Activated CD8-positive, alpha-beta memory T cell treated with anti-CD3 and anti-CD28 coated beads, Interleukin-2, amount 50 U/mL, for 1 hour (primary cell): ENCODE data around the gene ARMH3.
"Not testable (repeated sequence)": the region's sequence is repeated elsewhere in the genome, so short reads cannot be mapped to it uniquely, and the experiment has no call there.

ENCODE experiments used
- DNase-seq: peaks from one replicate; pipeline ENCODE4 v3.0.0-alpha.2; 2020; ENCODE audit errors: extremely low read depth

The ARMH3 gene

GRCh38 chr10:101987136-101987535 is 68.8 kb downstream of the ARMH3 start:
- DNase-seq, result no peak

- no peak for DNase-seq
These were observed 69.4 kb downstream of the ARMH3 start for GRCh38 chr10:101986624-101986971.

DNA sequence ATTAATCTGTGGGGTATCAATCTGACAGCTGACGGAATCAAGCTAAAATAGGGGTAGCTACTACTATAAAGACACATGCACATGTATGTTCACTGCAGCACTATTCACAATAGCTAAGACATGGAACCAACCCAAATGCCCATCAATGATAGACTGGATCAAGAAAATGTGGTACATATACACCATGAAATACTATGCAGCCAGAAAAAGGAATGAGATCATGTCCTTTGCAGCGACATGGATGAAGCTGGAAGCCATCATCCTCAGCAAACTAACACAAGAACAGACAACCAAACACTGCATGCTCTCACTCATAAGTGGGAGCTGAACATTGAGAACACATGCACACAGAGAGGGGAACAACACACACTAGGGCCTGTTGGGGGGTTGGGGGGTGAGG is 75.3 kb downstream of the ARMH3 start:
- not testable (repeated sequence) for DNase-seq

DNA sequence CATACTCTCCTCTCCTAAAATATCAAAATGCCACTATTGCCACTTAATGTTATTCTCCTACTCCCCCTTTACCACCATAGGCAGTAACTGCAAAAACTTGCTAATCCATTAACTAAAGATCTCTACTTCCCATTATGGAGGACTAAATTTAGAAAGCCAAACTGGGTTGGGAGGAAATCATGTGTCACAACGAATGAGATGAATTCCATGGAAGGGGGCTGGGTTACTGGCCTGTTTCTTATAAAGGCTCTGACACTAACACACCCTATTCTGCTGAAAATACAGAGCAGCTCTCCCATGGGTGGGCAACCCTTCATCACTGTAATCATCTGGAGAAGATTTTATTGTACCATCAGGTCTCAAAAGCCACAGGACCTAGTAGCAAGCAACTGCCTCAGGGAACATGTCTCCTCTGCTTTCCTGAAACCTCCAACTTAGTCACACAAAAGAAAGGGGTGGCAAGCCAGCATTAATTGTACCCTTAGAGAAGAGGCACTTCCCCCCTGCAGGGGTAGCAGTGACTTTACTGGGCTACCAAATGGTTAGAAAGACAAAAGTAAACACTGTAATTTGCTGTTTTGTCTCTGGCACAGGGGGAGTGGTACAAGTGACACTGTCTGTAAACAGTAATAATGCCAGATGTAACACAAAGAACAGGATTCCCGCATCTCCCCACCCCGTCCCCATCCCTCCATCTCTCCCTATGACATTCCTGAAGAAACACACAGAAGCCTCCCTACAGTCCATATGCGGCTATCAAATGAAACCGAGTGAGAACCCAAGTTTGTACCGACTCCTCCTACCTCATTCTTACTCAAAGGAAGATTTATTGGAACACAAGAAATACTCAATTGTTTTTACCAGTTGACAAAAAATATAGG is 81.6 kb downstream of the ARMH3 start:
- DNase-seq, result no peak

DNA sequence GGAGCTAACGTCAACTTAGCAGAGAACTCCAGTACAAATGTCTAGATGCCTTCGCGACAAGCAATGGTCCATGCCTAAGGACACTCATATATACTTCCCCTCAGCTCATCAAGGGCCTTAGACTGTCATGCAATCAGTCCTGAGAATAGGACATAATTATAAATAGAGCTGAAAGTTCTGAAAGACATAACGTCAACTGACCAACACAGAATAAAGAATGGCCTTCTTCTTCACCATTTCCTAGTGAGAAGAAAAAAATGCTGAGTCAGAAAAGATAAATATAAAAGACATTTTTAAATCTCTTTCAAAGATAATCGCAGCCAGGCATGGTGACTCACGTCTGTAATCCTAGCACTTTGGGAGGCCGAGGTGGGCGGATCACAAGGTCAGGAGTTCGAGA is 83.2 kb downstream of the ARMH3 start:
- no peak for DNase-seq

GRCh38 chr10:101969412-101969922 is 86.5 kb downstream of the ARMH3 start:
- no peak for DNase-seq

DNA sequence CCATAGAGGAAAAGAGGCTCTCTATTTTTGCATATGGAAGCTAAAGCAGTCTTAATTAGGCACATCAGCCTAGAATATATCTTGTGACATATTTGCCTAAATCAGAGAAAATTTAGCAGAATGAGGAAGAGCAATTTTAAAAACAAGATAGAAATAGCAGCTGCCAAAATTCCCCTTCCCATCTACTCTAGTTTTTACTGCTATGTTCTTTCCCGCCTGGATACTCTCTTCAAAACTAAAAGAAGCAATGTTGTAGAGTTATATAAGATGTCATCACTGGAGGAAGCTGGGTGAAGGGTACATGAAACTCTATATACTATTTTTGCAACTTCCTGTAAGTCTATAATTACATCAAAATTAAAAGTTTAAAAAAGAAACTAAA is 87.0 kb downstream of the ARMH3 start:
- no peak for DNase-seq

- DNase-seq, result no peak
These were observed 87.6 kb downstream of the ARMH3 start for GRCh38 chr10:101968286-101968939.

DNA sequence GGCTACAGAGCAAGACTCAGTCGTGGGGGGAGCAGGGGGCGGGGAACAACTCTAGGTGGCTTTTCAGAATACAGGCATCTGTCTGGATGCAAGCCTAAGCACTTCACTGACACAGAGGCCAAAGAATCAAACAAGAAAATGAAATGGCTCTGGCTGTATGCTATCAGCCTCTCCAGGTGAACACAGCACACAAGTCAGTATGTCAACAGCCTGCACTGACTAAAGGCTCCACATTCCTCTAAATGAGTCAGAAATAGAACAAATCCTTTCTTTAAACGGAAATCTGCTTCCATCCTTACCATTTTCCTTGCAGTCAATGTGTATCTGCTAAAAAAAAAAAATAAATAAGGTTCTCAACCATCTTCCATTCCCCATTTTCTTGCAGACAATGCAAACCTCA is 88.3 kb downstream of the ARMH3 start:
- DNase-seq, result no peak

DNA sequence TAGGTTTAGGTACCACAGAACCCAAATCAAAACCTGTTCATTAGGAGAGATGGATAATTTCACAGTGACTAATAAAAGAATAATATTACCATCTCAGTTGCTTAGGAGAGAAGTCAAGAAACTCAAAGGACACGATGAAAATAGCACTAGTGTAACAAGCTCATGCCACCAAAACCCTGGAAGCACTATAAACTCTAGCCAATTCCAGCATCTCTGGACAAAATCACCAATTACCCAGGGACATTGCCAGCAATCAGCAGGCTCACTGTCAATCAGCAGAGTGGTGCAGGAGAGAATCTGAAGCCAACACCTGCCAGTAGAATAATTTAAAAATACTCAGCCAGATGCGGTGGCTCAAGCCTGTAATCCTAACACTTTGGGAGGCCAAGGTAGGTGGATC is 88.9 kb downstream of the ARMH3 start:
- DNase-seq, result no peak

DNA sequence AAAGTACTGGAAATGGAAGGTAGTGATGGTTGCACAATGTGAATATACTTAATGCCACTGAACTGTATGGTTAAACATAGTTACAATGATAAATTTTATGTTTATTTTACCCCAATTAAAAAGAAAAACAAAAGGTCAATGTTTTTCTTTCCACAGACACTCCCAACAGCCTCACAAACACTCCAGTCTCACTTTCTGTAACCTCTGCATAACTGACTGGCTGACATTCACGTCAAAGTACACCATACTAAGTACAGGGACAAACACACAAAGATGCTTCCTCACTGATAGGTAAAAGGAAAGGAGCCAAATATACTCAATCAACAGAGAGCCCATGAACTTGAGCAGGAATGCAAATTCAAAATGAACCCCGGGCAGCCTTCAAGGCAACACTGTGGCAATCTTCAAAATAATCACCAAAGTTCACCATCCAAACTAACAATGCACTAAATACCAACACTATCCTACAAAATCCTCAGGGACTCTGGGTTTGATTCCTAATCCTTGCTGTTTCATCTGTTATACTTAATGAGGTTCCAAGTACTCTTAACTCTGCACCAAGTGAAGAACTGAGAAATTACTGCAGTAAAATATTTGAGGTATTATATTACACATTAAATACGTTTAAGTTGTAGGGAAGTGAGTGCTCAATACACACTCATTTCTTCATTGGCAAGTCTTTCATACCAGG is 90.8 kb downstream of the ARMH3 start:
- DNase-seq, result no peak

GRCh38 chr10:101961591-101962498 is 94.1 kb downstream of the ARMH3 start:
- no peak for DNase-seq

GRCh38 chr10:101960879-101961395 is 95.0 kb downstream of the ARMH3 start:
- DNase-seq, result no peak

GRCh38 chr10:101959346-101959916 is 96.5 kb downstream of the ARMH3 start:
- no peak for DNase-seq

DNA sequence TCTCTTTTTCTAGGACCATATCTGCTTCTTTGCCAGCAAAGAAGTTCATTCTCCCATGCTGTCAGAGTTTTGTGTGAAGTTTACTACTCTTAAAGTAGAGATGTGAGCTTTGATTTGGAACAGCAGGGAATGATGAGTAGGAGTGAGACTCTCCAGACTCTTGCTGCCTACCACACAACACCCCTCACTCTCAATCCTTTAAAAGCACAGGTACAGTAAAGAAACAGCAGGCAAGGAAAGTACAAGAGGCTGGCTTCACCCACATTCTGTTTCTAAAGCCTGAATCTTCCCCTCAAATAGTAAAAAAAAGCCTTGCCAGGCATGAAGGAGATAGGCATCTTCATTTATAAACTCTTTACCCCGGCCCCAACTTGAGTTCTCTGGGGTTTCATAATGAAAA is 97.3 kb downstream of the ARMH3 start:
- DNase-seq, result no peak

DNA sequence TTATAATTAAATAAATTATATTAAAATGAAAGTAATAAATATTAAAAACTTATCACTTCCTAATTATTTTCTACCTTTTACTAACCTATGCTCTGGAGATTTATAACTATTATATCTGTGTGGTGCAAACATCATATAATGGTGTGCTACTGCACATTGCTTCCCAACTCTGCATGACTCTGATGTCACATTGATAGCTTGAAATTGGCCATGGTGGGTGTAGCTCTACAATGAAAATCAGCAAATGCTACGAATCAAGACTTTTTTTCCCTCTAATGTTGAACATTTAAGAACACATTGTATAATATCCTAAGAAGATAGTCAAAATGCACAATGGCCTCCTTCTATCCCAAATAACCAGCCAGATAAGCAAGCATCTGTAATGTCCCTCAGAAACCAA is 99.1 kb downstream of the ARMH3 start:
- no peak for DNase-seq

- DNase-seq, result no peak
These were observed 99.9 kb downstream of the ARMH3 start for GRCh38 chr10:101956117-101956516.

GRCh38 chr10:101952191-101952590 is 103.8 kb downstream of the ARMH3 start:
- DNase-seq, result no peak

- no peak for DNase-seq
These were observed 105.8 kb downstream of the ARMH3 start for GRCh38 chr10:101950213-101950612.

DNA sequence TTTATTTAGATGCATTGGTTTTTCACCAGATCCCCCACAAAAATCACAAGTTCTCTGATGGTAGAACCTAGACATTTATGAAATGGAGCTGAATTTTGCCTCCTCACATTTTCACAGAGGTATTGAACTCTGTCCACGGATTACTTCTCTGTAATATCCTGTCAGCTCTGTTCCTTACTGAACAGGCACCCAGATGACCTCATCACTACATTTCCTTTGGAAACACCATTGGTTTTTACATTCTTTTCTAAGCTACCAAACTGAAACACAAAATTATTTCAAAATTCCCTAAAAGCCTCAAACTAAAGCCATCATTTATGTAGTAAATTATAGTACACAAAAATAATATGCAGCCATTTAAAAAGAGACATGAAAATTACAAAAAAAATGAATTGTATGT is 114.1 kb downstream of the ARMH3 start:
- no peak for DNase-seq

GRCh38 chr10:101940916-101941315 is 115.1 kb downstream of the ARMH3 start:
- DNase-seq, result no peak
